NCI-H2107 (cell line): ENCODE data around the gene OR10A4.
"Not testable (repeated sequence)": the region's sequence is repeated elsewhere in the genome, so short reads cannot be mapped to it uniquely, and the experiment has no call there.

Source experiments
- DNase-seq: peaks from one replicate; lab custom pipeline; 2025; lab: John Stamatoyannopoulos, UW

The OR10A4 gene, protein sequence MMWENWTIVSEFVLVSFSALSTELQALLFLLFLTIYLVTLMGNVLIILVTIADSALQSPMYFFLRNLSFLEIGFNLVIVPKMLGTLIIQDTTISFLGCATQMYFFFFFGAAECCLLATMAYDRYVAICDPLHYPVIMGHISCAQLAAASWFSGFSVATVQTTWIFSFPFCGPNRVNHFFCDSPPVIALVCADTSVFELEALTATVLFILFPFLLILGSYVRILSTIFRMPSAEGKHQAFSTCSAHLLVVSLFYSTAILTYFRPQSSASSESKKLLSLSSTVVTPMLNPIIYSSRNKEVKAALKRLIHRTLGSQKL

DNA sequence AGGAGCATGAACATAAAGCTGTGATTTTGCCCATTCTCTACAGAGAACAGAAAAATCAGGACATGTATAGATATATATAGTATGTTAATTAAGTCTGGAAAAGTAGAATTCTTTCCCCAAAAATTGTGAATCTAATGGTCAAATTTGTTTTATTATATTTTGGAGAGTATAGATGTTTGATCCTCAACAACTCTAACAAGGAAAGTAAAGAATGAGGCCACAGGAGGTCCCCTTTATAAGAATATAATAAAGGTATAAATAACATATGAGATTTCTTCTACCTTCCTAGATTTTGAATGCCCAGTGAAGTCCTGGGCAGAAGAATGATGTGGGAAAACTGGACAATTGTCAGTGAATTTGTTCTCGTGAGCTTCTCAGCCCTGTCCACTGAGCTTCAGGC lies at the start of gene OR10A4:
Gene OR10A4, plus strand, starts transcription at position 301 of the 400 bp plus-strand sequence. Its CDS starts 23 bp downstream, at position 324.
- no peak for DNase-seq

- no peak for DNase-seq
Measured at GRCh38 chr11:6828103-6828502, 48.3 kb upstream of the OR10A4 start.

- no peak for DNase-seq
Measured at GRCh38 chr11:6833356-6833755, 43.1 kb upstream of the OR10A4 start.

DNA sequence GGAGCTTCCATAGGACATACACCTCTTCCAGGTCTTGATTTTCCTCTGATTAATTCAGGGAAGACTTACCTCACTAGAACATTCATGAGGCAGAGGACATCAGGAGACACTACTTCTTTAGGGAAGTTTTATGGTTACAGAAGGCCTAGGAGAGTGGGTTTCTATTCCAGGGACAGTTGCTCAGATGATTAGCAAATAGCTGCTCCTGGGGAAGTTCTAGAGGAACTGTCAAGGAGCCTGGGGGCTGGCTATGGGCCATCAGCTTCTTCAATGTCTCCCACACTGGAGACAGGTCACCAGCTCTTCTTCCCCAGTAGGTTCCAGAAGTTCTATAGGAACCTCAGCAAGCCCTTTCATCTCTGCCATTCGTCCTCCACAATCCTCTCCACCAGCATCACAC lies 42.4 kb upstream of the OR10A4 start:
- no peak for DNase-seq

- no peak for DNase-seq
Measured at GRCh38 chr11:6841694-6842093, 34.7 kb upstream of the OR10A4 start.

DNA sequence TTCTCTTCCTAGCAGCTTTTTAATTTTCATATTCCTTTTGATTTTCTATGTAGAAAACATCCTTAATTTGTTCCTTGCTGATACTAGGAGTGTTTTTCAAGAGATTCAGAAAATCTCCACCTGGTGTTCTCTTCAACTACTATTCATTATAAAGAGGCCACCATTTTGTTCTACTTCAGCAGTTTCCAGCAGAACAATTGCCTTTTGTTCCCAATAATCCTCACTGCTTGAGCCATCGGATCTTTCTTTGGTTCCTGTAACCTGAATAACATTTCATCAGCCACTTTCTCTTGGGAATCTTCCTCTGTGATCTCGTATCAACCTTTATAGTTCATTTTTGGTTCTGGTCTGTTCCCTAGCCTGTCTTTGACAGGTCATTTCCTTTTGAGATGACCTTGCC lies 32.8 kb upstream of the OR10A4 start:
- no peak for DNase-seq

GRCh38 chr11:6844356-6844755 lies 32.1 kb upstream of the OR10A4 start:
- DNase-seq = no peak

- no peak for DNase-seq
Measured at GRCh38 chr11:6845383-6845782, 31.0 kb upstream of the OR10A4 start, which contains the start of gene OR10A5. TSS of gene OR10A5 (plus strand) at chr11:6845683. CDS start at chr11:6845683, 0 bp downstream.

- no peak for DNase-seq
Measured at GRCh38 chr11:6850526-6850925, 25.9 kb upstream of the OR10A4 start.

DNA sequence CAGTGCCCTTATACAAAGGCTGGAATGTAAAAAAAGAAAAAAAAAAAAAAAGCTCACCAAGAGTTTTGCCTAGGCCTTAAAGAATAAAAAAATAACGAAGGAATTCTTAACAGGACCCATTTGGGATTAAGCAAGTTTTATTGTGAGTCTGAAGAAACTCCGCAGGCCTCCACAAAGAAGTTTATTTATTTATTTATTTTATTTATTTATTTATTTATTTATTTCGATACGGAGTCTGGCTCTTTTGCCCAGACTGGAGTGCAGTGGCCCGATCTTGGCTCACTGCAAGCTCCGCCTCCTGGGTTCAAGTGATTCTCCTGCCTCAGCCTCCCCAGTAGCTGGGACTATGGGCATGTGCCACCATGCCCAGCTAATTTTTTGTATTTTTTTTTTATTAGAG lies 21.6 kb upstream of the OR10A4 start:
- DNase-seq = not testable (repeated sequence)

- DNase-seq = no peak
Measured at GRCh38 chr11:6855971-6856541, 20.4 kb upstream of the OR10A4 start.

GRCh38 chr11:6856871-6857270 lies 19.6 kb upstream of the OR10A4 start:
- no peak for DNase-seq

DNA sequence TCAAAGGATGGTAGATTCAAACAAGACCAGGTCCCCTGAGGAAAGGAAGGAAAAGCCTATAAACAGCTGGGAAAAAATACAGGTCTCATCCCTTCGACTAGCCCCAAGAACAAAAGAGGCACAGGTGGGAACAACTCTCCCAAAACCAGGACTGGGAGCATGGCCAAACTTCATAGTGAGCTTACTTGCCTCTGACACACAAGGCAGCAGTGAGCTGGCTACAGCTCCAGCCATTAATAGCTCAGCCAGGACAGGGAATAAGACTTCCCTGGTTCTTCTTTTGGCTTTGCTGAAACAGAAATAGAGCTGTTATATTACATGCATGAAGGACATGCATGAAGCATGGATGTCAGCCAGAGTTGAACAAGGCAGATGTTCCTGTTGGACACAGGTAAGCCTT lies 13.5 kb upstream of the OR10A4 start, which contains the start of gene OR10A2:
Gene OR10A2, plus strand, starts transcription at position 97 of the 400 bp plus-strand sequence. CDS start 6,698 bp downstream, outside the sequence.
- DNase-seq = no peak

DNA sequence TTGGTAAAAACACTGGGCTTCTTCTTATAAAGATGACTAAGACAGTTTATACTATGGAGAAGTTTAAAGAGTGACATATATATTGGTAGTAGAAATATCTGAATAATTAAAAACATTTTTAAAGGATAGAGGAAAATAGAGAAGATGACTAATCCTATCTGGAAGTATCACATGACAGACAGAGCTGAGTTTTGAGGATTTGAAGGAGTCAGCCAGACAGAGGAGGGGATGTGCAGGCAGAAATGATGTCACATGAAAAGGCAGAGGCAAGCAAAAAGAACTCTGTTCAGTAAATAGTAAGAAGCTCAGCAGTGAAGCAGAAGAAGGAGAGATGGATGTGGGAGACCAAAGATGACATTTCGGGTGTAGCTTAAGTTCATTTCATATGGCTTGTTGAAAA lies 12.0 kb upstream of the OR10A4 start:
- no peak for DNase-seq

GRCh38 chr11:6871278-6871677 lies 5.1 kb upstream of the OR10A4 start:
- DNase-seq = no peak

DNA sequence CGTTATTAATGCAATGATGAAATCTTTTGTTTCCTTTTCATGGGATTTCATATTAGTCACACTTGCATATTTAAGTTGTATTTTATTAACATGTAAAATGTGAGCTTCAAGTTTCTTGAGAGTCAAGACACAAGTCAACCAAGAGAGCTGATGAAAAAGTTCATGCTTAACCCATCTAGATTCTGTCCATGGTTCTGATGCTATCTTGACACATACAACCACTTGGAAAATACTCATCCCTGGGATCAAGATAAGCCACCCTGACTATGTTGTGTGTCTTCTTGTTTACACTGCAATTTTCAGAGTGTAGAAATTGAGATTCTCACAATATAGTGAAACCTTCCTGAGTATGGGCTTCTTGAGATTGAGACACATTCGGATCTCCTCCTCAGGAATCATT lies 664 bp upstream of the OR10A4 start:
- no peak for DNase-seq

DNA sequence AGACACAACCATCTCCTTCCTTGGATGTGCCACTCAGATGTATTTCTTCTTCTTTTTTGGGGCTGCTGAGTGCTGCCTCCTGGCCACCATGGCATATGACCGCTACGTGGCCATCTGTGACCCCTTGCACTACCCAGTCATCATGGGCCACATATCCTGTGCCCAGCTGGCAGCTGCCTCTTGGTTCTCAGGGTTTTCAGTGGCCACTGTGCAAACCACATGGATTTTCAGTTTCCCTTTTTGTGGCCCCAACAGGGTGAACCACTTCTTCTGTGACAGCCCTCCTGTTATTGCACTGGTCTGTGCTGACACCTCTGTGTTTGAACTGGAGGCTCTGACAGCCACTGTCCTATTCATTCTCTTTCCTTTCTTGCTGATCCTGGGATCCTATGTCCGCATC lies 489 bp downstream of the OR10A4 start:
- DNase-seq = no peak

GRCh38 chr11:6882751-6883150 lies 6.3 kb downstream of the OR10A4 start:
- DNase-seq = no peak

DNA sequence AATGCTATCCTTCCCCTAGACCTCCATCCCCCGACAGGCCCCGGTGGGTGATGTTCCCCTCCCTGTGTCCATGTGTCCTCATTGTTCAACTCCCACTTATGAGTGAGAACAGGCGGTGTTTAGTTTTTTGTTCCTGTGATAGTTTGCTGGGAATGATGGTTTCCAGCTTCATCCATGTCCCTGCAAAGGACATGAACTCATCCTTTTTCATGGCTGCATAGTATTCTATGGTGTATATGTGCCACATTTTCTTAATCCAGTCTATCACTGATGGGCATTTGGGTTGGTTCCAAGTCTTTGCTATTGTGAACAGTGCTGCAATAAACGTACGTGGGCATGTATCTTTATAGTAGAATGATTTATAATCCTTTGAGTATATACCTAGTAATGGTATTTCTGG lies 11.3 kb downstream of the OR10A4 start:
- DNase-seq = not testable (repeated sequence)

DNA sequence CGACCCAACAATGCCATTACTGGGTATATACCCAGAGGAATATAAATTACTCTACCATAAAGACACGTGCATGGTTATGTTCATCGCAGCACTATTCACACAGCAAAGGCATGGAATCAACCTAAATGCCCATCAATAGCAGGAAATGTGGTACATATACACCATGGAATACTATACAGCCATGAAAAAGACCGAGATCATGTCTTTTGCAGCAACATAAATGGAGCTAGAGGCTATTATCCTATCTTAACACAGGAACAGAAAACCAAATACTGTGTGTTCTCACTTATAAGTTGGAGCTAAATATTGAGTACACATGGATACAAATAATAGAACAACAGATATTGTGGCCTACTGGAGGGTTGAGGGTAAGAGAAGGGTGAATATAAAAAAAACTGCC lies 12.4 kb downstream of the OR10A4 start:
- no peak for DNase-seq

DNA sequence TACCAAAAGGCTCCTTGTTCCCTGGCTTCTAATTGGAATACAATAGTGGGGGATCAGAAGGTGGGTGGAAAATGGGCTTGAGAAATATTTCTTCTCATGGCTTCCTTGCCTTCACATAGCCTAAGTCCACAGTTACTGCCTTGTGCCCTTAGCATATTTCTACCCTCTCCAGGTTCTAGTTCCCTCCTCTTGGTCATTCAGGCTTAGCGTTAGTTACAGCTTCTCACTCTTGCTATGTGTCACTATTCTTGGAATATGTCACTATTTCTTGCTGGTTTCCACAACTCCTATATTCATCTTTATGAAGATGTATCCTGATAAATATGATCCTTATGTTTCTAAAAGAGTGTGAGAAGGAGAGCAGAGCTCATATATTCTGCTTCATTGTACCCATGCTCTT lies 13.4 kb downstream of the OR10A4 start:
- DNase-seq = no peak

DNA sequence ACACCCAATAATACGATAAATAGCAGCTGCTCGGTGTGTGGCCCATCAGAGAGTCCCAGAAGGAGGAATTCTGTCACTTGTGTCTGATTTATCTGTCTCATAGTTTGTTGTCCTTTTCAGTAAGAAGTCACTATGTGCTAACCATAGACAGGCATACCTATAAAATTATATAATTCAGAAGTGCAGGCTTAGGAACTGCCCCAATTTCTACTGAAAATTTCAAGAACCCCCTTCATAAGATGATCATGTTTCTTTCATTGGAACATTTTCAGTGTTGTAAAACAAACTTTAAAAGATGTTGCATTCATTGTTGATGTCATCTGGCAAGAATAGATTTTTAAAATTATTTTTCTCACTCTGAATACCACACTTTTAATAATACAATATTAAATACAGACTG lies 16.0 kb downstream of the OR10A4 start, which contains the start of gene OR2D2:
Gene OR2D2, minus strand, starts transcription at position 101 of the 400 bp plus-strand sequence. Its CDS starts 0 bp downstream, at position 101.
- DNase-seq = no peak

DNA sequence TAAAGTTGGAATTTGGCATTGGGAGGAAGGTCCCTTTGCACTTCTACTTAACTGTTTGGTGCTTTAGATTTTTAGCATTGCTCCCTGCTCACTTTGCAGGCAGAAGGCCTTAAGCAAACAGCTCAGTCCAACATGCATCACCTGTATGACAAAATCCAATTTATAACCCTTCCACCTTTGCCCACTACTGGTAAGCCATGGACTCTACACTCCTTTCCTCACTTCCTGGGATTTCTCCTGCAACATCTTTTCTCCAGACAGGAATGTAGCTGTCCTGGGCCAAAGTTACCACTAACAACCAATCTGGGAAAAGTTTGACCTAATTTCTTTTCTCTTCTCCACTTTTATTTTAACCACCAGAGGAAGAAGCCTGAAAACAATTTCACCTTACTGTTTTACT lies 17.7 kb downstream of the OR10A4 start:
- DNase-seq = no peak

DNA sequence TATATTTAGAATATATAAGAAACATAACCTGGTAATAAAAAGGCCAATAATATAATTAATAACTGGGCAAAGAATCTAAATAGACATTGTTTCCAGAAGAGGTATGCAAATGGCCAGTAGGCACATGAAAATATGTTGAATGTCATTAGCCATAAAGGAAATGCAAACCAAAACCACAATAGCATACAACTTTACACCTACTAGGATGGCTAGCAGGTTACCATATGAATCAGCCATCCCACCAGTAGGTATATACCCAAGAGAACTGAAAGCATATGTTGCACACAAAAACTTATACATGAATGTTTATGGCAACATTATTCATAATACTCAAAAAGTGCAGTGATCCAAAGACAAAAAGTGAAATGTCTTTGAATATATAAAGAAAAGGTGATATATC lies 18.6 kb downstream of the OR10A4 start:
- no peak for DNase-seq
